B cell (primary cell): ENCODE data around the gene PUM2. TPM values are rescaled to one million over a fixed set of nuclear protein-coding genes. Genes with fewer than 3 reads are reported as not detected.

ENCODE experiments used
- ATAC-seq: fragments of 200-7000 bp; cut with Tn5 transposase; one replicate; pipeline ENCODE4 v1.10.0; 2021; ENCODE audit warnings: low read depth, mild to moderate bottlenecking, moderate number of reproducible peaks, moderate library complexity
- CTCF ChIA-PET: fragments of 350-600 bp; sonication (Branson Sonifier 250); formaldehyde crosslinking; loops from one replicate; lab custom pipeline; 2021; ENCODE audit warnings: antibody characterized with exemption, inconsistent platforms; lab: Charles Lee
- POLR2A ChIA-PET: fragments of 350-600 bp; sonication (Branson Sonifier 250); formaldehyde crosslinking; loops from one replicate; lab custom pipeline; 2021; ENCODE audit warnings: antibody characterized with exemption; lab: Charles Lee
- DNase-seq: peaks from one replicate; pipeline ENCODE4 v3.0.0; 2013
- H2AFZ ChIP-seq: 2 replicates; pipeline ENCODE4 v1.6.1; 2012; ENCODE audit warnings: mild to moderate bottlenecking, low read depth, low read length; ENCODE audit not compliant: insufficient read depth, poor library complexity, severe bottlenecking
- H3K27ac ChIP-seq, 2 donors: 1 replicate in 1 of 2; 2 replicates in 1 of 2; pipeline ENCODE4 v1.5.1; 2012 to 2013; ENCODE audit warnings: low read length in 2 of 2, mild to moderate bottlenecking in 2 of 2, moderate library complexity in 1 of 2
- H3K27me3 ChIP-seq, 4 experiments: fragments of 200-600 bp in 1 of 4; sonication (generic) in 1 of 4; replicated peaks in 1 of 4; 1 replicate in 2 of 4; 2 replicates in 2 of 4; pipeline versions ENCODE4 v1.6.1 to v1.7.0; 2013 to 2016; ENCODE audit warnings: low read length in 3 of 4, mild to moderate bottlenecking in 2 of 4, mixed read lengths in 1 of 4, moderate library complexity in 1 of 4; ENCODE audit not compliant: insufficient read depth in 4 of 4, control insufficient read depth in 3 of 4; ENCODE audit errors: control extremely low read depth in 1 of 4
- H3K36me3 ChIP-seq, 2 experiments: replicated peaks in 1 of 2; 1 replicate in 1 of 2; 2 replicates in 1 of 2; pipeline versions ENCODE4 v1.6.1 to v1.7.1; 2013; ENCODE audit warnings: low read length in 1 of 2; ENCODE audit not compliant: insufficient read depth in 2 of 2, control insufficient read depth in 1 of 2; ENCODE audit errors: control extremely low read depth in 1 of 2, extremely low read depth in 1 of 2
- H3K4me1 ChIP-seq, 2 donors: fragments of 200-600 bp in 1 of 2; sonication (generic) in 1 of 2; 1 replicate in 1 of 2; 2 replicates in 1 of 2; pipeline versions ENCODE4 v1.5.1 to v1.6.1; 2013 to 2017; ENCODE audit warnings: low read length in 2 of 2; ENCODE audit not compliant: control insufficient read depth in 2 of 2, insufficient read depth in 2 of 2
- H3K4me2 ChIP-seq: replicated peaks from 2 replicates; pipeline ENCODE3; 2012; ENCODE audit warnings: mild to moderate bottlenecking, low read depth, low read length; ENCODE audit not compliant: poor library complexity, severe bottlenecking
- H3K4me3 ChIP-seq, 5 experiments: fragments of 200-600 bp in 1 of 5; sonication (generic) in 1 of 5; 1 replicate in 3 of 5; 2 replicates in 2 of 5; pipeline versions ENCODE4 v1.5.1 to v1.7.0; 2011 to 2016; ENCODE audit warnings: low read length in 4 of 5, mild to moderate bottlenecking in 4 of 5, low read depth in 2 of 5, control low read depth in 1 of 5, moderate library complexity in 1 of 5; ENCODE audit not compliant: insufficient read depth in 1 of 5; ENCODE audit errors: control extremely low read depth in 1 of 5, extremely low read depth in 1 of 5
- H3K79me2 ChIP-seq: fragments of 200-600 bp; sonication (generic); one replicate; pipeline ENCODE4 v1.6.0; 2016; ENCODE audit warnings: low read length; ENCODE audit not compliant: control insufficient read depth, insufficient read depth
- H3K9ac ChIP-seq: fragments of 200-600 bp; sonication (generic); 2 replicates; pipeline ENCODE4 v1.6.1; 2017; ENCODE audit warnings: mild to moderate bottlenecking, low read length, moderate library complexity
- H3K9me3 ChIP-seq, 3 donors: one replicate each; pipeline versions ENCODE4 v1.6.1 to v1.7.1; 2013; ENCODE audit warnings: low read length in 2 of 3; ENCODE audit not compliant: control insufficient read depth in 2 of 3, insufficient read depth in 1 of 3; ENCODE audit errors: control extremely low read depth in 1 of 3
- H4K20me1 ChIP-seq: 2 replicates; pipeline ENCODE4 v1.6.0; 2012; ENCODE audit warnings: mild to moderate bottlenecking, low read length; ENCODE audit not compliant: insufficient read depth, control insufficient read depth, poor library complexity, severe bottlenecking
- H3K27ac Mint-ChIP-seq: one replicate; pipeline ENCODE4 v1.8.0; 2021; ENCODE audit warnings: mixed read lengths
- H3K27me3 Mint-ChIP-seq: one replicate; pipeline ENCODE4 v1.8.0; 2021; ENCODE audit warnings: mixed read lengths
- H3K4me1 Mint-ChIP-seq: one replicate; pipeline ENCODE4 v1.8.0; 2021; ENCODE audit warnings: mixed read lengths
- H3K4me3 Mint-ChIP-seq: one replicate; pipeline ENCODE4 v1.8.0; 2021; ENCODE audit warnings: mixed read lengths
- H3K9me3 Mint-ChIP-seq: one replicate; pipeline ENCODE4 v1.8.0; 2022; ENCODE audit warnings: mixed read lengths; ENCODE audit not compliant: insufficient read depth
- EZH2 ChIP-seq: IDR thresholded peaks from 2 replicates; pipeline ENCODE4 v1.6.1; 2012; ENCODE audit warnings: borderline replicate concordance, low read depth, mild to moderate bottlenecking, moderate library complexity, low read length; ENCODE audit not compliant: insufficient read depth, poor library complexity, severe bottlenecking
- WGBS: methylation state at CpG from one replicate; pipeline ENCODE4 v1.1.5; 2013; ENCODE audit warnings: missing lambda C conversion rate; ENCODE audit not compliant: insufficient coverage; 5-methylcytosine and 5-hydroxymethylcytosine counted together
- intact Hi-C: fragments of 100-400 bp; cut with micrococcal nuclease; formaldehyde crosslinking; loops from one replicate; pipeline ENCODE4 v1.10.0; 2022
- polyA plus RNA-seq: library from polyadenylated mRNA; depleted of rRNA; stranded (reverse); fragments of >200 nt; gene quantifications from 2 replicates; pipeline ENCODE4 v1.2.3, GENCODE V29; 2012
- total RNA-seq, 2 donors: library from RNA; stranded (reverse); fragments of 120-200 nt in 1 of 2; gene quantifications; 1 replicate in 1 of 2; 2 replicates in 1 of 2; pipeline versions ENCODE4 v1.2.3 to v1.2.4, GENCODE V29; 2013 to 2022
- TF ChIP-seq, protein P1 (sequence below): fragments of 200-600 bp; IDR thresholded peaks from one replicate; pipeline ENCODE4 v1.8.0; 2022; ENCODE audit warnings: antibody characterized with exemption, mild to moderate bottlenecking

The PUM2 gene
- total and polyA plus RNA-seq, 2 donors (not counting 1 experiment from before 2014, with no cell fraction given), result 21.1 to 151 TPM

DNA sequence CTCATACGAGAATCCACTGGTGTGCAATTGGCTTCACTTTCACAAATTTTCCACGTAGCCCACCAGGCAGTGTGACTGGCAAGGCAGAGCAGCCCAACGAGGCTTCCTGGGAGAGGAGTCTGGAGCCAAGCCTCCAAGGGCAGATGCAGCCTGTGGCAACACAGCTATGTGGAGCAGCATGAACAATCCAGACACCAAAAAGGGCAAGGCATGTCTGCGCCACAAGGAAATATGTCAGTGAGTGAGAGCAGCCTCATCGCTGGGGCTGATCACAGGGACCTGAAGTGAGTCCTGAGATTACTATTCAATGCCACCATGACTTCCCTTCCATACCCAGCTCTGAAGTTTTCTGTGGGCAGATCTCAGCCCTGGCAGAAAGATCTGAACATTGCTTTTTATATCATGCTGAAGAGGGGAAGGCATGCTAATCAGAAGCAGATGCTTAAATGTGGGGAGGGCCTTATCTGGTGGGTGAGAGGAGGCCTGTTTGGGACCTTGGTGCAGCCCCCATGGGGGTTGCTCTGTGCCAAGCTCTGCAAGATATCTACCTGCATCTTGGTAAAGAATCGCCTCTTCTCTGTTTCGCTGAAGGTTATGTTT is 40.0 kb upstream of the PUM2 start:
- ATAC-seq (no peak), DNase-seq (no peak)
- Mint-ChIP-seq H3K9me3 (no peaks in the 10 kb centered on the region), H3K27me3 (peaks cover 35% of the 10 kb centered on the region), H3K27ac (no peak overlapping the region), H3K4me1 (no peaks in the 10 kb centered on the region), H3K4me3 (no peak overlapping the region)
- H3K9ac ChIP-seq, result no peak overlapping the region
- no peaks in the 10 kb centered on the region for H3K79me2 ChIP-seq
- POLR2A ChIA-PET, result no interaction called here
- H3K36me3 ChIP-seq, result no peaks in the 10 kb centered on the region
- H4K20me1 ChIP-seq, result no peaks in the 10 kb centered on the region
- no peak overlapping the region for H3K27ac ChIP-seq
- no peak overlapping the region for H3K4me2 ChIP-seq
- no peak overlapping the region for H2AFZ ChIP-seq
- H3K27me3 ChIP-seq, result peaks cover 0 to 5% (median under 1%) of the 10 kb centered on the region in 4 experiments
- 88% methylated on average over 7 of the region's 7 CpGs for WGBS
- no peak overlapping the region for H3K4me3 ChIP-seq
- CTCF ChIA-PET, result no interaction called here
- H3K9me3 ChIP-seq, result no peaks in the 10 kb centered on the region
- H3K4me1 ChIP-seq, result no peaks in the 10 kb centered on the region
- intact Hi-C loops, result no loop called here
- no peak for TF ChIP-seq EZH2

DNA sequence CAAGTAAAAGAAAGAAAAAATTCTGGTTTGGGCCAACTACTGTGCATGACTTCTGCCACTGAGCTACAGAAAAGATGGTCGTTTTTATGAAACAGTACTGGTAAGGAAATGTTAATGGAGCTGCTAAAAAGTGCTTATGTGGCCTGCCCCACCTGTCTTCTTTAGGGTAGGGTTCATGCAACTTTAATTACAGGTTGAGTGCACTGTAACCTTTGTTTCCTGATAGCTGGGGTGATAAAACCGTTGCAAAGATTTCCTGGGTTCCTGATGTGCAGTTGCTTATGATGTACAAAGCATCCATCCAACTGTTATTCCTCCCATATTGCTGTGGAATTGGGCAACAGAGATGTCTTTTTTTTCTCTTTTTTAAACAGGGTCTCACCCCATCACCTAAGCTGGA is 34.3 kb upstream of the PUM2 start:
- Mint-ChIP-seq H3K4me1 (no peaks in the 10 kb centered on the region), H3K9me3 (no peaks in the 10 kb centered on the region), H3K27me3 (peaks cover 17% of the 10 kb centered on the region), H3K27ac (no peak overlapping the region), H3K4me3 (no peak overlapping the region)
- no peaks in the 10 kb centered on the region for H4K20me1 ChIP-seq
- peaks cover 0 to 5% (median 0%) of the 10 kb centered on the region in 4 experiments for H3K27me3 ChIP-seq
- CTCF ChIA-PET, result no interaction called here
- H3K36me3 ChIP-seq, result no peaks in the 10 kb centered on the region
- TF ChIP-seq, protein P1, sequence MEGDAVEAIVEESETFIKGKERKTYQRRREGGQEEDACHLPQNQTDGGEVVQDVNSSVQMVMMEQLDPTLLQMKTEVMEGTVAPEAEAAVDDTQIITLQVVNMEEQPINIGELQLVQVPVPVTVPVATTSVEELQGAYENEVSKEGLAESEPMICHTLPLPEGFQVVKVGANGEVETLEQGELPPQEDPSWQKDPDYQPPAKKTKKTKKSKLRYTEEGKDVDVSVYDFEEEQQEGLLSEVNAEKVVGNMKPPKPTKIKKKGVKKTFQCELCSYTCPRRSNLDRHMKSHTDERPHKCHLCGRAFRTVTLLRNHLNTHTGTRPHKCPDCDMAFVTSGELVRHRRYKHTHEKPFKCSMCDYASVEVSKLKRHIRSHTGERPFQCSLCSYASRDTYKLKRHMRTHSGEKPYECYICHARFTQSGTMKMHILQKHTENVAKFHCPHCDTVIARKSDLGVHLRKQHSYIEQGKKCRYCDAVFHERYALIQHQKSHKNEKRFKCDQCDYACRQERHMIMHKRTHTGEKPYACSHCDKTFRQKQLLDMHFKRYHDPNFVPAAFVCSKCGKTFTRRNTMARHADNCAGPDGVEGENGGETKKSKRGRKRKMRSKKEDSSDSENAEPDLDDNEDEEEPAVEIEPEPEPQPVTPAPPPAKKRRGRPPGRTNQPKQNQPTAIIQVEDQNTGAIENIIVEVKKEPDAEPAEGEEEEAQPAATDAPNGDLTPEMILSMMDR, result no peak
- no peak for TF ChIP-seq EZH2
- no peak overlapping the region for H2AFZ ChIP-seq
- WGBS, result 33% methylated on average over 1 of the region's 2 CpGs
- no peaks in the 10 kb centered on the region for H3K4me1 ChIP-seq
- no peak overlapping the region for H3K4me3 ChIP-seq
- ATAC-seq (no peak), DNase-seq (no peak)
- no peaks in the 10 kb centered on the region for H3K9me3 ChIP-seq
- H3K79me2 ChIP-seq, result no peaks in the 10 kb centered on the region
- no peak overlapping the region for H3K4me2 ChIP-seq
- no peak overlapping the region for H3K9ac ChIP-seq
- intact Hi-C loops, result no loop called here
- POLR2A ChIA-PET, result no interaction called here
- H3K27ac ChIP-seq, result no peak overlapping the region
